NT2/D1 (cell line): ENCODE data around the gene GRHPR.
A peak's percentile ranks its signal among the peaks of the same experiment; 100 is the strongest.
"Not testable (repeated sequence)": the region's sequence is repeated elsewhere in the genome, so short reads cannot be mapped to it uniquely, and the experiment has no call there.

Experiments
- DNase-seq: peaks from one replicate; pipeline ENCODE4 v3.0.0-alpha.2; 2011; ENCODE audit warnings: low read depth, low spot score
- H3K27me3 ChIP-seq: 2 replicates; pipeline ENCODE4 v1.6.0; 2011; ENCODE audit warnings: mild to moderate bottlenecking; ENCODE audit not compliant: insufficient read length, insufficient read depth
- H3K36me3 ChIP-seq: 2 replicates; pipeline ENCODE4 v1.6.1; 2011; ENCODE audit warnings: mild to moderate bottlenecking, low read length, mixed read lengths; ENCODE audit not compliant: insufficient read depth, insufficient read length
- H3K4me1 ChIP-seq: 2 replicates; pipeline ENCODE4 v1.5.1; 2011; ENCODE audit not compliant: insufficient read depth, insufficient read length
- H3K4me3 ChIP-seq: 2 replicates; pipeline ENCODE4 v1.5.1; 2011; ENCODE audit warnings: low read depth; ENCODE audit not compliant: insufficient read length
- H3K9ac ChIP-seq: 2 replicates; pipeline ENCODE4 v1.6.0; 2011; ENCODE audit warnings: low read depth; ENCODE audit not compliant: insufficient read length
- H3K9me3 ChIP-seq: 2 replicates; pipeline ENCODE4 v1.5.1; 2011; ENCODE audit warnings: mild to moderate bottlenecking, low read length; ENCODE audit not compliant: insufficient read depth
- SUZ12 ChIP-seq: IDR thresholded peaks from 2 replicates; pipeline ENCODE4 v1.6.1; 2011; ENCODE audit not compliant: insufficient read length, insufficient read depth; ENCODE audit errors: extremely low read depth
- YY1 ChIP-seq: IDR thresholded peaks from 2 replicates; pipeline ENCODE4 v1.6.1; 2011; ENCODE audit not compliant: insufficient read length, insufficient read depth
- ZNF274 ChIP-seq: IDR thresholded peaks from 2 replicates; pipeline ENCODE4 v1.6.1; 2011; ENCODE audit warnings: mild to moderate bottlenecking, low read depth, low read length

Gene GRHPR

DNA sequence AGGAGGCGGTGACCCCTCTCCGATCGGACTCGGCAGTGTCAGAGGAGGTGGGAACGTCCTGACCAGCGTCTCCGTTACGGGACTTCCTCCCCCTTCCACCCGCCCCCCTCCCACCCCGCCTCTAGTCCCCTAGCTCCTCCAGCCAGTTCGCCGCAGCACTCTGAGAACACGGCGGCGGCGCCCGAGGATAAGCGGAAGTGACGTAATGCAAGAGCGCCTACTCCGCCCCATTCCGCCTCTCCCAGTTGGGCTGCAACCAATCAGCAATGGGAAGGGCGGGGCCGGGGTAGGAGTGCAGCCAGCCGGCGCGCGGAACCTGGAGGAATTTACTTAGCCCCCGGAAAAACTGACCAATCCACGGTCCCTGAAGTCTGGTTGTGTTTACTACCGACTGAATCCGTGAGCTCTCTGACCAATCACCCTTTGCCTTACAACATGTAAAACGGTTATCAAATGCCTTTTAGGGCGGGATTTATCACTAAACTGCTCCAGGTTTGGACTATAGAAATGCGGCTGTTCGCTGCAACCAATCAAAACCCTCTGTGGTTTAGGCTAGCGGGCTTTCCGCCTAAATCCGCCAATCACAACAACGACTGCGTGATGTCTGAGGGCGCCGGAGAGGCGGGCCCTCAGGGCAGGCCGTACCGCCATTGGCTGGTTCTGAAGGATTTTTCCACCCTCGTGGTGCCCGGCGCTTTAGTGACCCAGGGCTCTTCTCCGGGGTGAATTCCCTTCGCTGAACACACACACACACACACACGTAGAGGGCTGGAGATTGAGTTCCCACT, 42.9 kb downstream of the GRHPR start, which contains the start of gene ZBTB5:
Gene ZBTB5, minus strand, starts transcription at position 202 of the 788 bp plus-strand sequence. CDS start 22,899 bp downstream, outside the sequence.
- Histone ChIP-seq H3K9ac (peak within 1 kb of the TSS; percentile 98), H3K36me3 (peaks cover 11% of the 10 kb centered on the region), H3K4me3 (peak within 1 kb of the TSS; percentile 91), H3K27me3 (no peaks in the 10 kb centered on the region), H3K9me3 (no peaks in the 10 kb centered on the region), H3K4me1 (peaks cover 3% of the 10 kb centered on the region)
- TF ChIP-seq ZNF274 (no peak), YY1 (no peak), SUZ12 (no peak)
- DNase-seq = peak; percentile 99

DNA sequence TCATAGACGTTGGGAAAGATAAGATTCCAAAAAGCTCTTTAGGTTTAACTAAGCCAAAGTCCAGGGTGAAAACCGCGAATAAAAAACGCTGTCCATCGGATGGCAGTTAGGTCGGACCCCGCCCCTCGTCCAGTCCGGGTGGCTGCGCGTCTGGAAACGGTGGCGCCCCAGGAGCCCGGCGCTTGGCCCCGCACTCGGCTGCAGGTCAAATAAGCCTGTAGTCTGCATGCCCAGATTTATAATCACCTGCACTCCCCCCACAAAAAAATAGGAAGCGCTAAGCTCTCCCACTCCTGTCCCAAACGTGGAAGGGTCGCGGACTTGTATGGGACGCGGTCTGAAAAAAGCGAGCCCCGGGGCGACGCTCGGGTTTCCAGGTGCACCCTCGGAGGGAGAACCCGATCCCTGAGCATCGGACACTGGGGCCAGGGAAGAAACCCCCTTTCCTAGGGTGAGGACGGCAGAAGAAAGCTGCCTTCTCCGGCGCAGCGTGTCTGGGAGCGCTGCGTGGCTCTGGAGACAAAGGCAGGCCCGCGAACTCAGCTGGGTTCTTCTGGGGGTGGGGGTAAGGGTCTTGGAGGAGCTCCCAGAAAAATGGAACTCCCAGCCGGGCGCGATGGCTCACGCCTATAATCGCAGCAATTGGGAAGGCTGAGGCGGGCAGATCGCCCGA, 43.7 kb downstream of the GRHPR start:
- H3K4me1 ChIP-seq = peaks cover 3% of the 10 kb centered on the region
- peak overlapping the region; percentile 91 for H3K4me3 ChIP-seq
- DNase-seq = peak; percentile 83
- no peak for TF ChIP-seq ZNF274
- TF ChIP-seq YY1 = no peak
- no peak for TF ChIP-seq SUZ12
- no peaks in the 10 kb centered on the region for H3K9me3 ChIP-seq
- H3K27me3 ChIP-seq = no peaks in the 10 kb centered on the region
- peak overlapping the region; percentile 98 for H3K9ac ChIP-seq
- peaks cover 11% of the 10 kb centered on the region for H3K36me3 ChIP-seq

- peak overlapping the region; percentile 91 for H3K4me3 ChIP-seq
- H3K4me1 ChIP-seq, H3K9me3 ChIP-seq, H3K36me3 ChIP-seq, H3K9ac ChIP-seq, H3K27me3 ChIP-seq, DNase-seq: not testable (repeated sequence)
Observed at GRCh38 chr9:37467530-37467929, 45.0 kb downstream of the GRHPR start.

DNA sequence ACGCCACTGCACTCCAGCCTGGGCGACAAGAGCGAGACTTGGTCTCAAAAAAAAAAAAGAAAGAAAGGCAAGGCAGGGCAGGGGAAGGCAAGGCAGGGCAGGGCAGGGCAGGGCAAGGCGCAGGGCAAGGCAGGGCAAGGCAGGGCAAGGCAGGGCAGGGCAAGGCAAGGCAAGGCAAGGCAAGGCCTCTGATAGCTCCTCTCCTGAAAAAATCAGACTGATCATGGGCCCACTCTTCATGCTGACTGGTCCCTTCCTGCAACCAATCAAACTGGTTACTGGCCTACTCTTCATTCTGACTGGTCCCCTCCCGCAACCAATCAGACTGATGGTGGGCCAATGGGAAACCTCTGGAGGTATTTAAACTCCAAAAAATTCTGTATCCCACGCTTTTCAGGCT, 46.1 kb downstream of the GRHPR start:
- no peak for DNase-seq
- H3K36me3 ChIP-seq = peaks cover under 1% of the 10 kb centered on the region
- H3K9me3 ChIP-seq = no peaks in the 10 kb centered on the region
- TF ChIP-seq SUZ12 (no peak), YY1 (no peak), ZNF274 (no peak)
- no peak overlapping the region for H3K9ac ChIP-seq
- H3K4me1 ChIP-seq = peaks cover 3% of the 10 kb centered on the region
- H3K27me3 ChIP-seq = no peaks in the 10 kb centered on the region
- no peak overlapping the region for H3K4me3 ChIP-seq

DNA sequence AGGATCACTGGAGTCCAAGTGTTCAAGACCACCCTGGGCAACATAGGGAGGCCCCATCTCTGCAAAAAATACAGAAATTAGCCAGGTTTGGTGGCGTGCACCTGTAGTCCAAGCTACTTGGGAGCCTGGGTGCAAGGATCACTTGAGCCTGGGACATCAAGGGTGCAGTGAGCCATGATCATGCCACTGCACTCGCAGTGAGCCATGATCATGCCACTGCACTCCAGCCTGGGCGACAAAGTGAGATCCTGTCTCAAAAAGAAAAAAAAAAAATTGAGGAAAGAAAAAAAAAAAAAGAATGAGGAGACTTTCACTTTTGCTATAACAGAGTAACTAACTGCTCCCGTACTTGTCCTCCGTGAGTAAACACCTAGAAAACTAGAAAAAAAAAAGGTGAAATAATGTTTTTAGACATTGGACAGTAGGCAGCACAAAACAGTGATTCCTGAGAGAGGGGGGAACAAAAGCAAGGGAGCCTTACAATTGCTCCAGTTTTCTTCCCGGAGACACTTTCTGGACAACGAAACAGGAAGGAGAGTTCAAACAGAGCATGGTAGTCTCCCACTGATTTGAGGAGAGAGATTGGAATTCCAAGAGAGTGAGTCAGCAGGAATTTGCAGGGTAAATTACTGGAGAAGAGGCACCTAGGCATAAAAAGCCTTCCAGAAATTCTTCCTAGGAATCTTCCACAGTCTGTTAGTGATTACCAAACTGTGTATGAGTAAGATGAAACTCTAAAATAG, 49.6 kb downstream of the GRHPR start:
- DNase-seq = peak; percentile 94
- Histone ChIP-seq H3K36me3 (no peaks in the 10 kb centered on the region), H3K9ac (peak overlapping the region; percentile 66)

GRCh38 chr9:37473982-37474381, 51.5 kb downstream of the GRHPR start:
- H3K4me1 ChIP-seq, H3K27me3 ChIP-seq, H3K4me3 ChIP-seq, H3K9ac ChIP-seq, H3K36me3 ChIP-seq, DNase-seq: not testable (repeated sequence)
- peaks cover 19% of the 10 kb centered on the region for H3K9me3 ChIP-seq

More for the DNA sequence above, 49.6 kb downstream of the GRHPR start:
- no peaks in the 10 kb centered on the region for H3K27me3 ChIP-seq
- H3K4me3 ChIP-seq = no peak overlapping the region
- H3K9me3 ChIP-seq = peaks cover 19% of the 10 kb centered on the region
- H3K4me1 ChIP-seq = peaks cover 3% of the 10 kb centered on the region
- TF ChIP-seq SUZ12 = no peak
- no peak for TF ChIP-seq YY1
- TF ChIP-seq ZNF274 = no peak

- Histone ChIP-seq H3K9ac (no peak overlapping the region), H3K27me3 (no peaks in the 10 kb centered on the region), H3K9me3 (peaks cover 19% of the 10 kb centered on the region), H3K36me3 (no peaks in the 10 kb centered on the region), H3K4me1 (no peaks in the 10 kb centered on the region), H3K4me3 (no peak overlapping the region)
- DNase-seq = no peak
- TF ChIP-seq ZNF274 (no peak), YY1 (no peak), SUZ12 (no peak)
Observed at GRCh38 chr9:37474438-37474837, 51.9 kb downstream of the GRHPR start.
